NCI-H128 (cell line): Measurements from ENCODE around the gene FA2H.
A peak's percentile ranks its signal among the peaks of the same experiment; 100 is the strongest.
"Not testable (repeated sequence)": the region's sequence is repeated elsewhere in the genome, so short reads cannot be mapped to it uniquely, and the experiment has no call there.

ENCODE experiments used
- DNase-seq: peaks from one replicate; lab custom pipeline; 2025; ENCODE audit not compliant: unreplicated experiment; lab: John Stamatoyannopoulos, UW

FA2H gene, protein sequence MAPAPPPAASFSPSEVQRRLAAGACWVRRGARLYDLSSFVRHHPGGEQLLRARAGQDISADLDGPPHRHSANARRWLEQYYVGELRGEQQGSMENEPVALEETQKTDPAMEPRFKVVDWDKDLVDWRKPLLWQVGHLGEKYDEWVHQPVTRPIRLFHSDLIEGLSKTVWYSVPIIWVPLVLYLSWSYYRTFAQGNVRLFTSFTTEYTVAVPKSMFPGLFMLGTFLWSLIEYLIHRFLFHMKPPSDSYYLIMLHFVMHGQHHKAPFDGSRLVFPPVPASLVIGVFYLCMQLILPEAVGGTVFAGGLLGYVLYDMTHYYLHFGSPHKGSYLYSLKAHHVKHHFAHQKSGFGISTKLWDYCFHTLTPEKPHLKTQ

DNA sequence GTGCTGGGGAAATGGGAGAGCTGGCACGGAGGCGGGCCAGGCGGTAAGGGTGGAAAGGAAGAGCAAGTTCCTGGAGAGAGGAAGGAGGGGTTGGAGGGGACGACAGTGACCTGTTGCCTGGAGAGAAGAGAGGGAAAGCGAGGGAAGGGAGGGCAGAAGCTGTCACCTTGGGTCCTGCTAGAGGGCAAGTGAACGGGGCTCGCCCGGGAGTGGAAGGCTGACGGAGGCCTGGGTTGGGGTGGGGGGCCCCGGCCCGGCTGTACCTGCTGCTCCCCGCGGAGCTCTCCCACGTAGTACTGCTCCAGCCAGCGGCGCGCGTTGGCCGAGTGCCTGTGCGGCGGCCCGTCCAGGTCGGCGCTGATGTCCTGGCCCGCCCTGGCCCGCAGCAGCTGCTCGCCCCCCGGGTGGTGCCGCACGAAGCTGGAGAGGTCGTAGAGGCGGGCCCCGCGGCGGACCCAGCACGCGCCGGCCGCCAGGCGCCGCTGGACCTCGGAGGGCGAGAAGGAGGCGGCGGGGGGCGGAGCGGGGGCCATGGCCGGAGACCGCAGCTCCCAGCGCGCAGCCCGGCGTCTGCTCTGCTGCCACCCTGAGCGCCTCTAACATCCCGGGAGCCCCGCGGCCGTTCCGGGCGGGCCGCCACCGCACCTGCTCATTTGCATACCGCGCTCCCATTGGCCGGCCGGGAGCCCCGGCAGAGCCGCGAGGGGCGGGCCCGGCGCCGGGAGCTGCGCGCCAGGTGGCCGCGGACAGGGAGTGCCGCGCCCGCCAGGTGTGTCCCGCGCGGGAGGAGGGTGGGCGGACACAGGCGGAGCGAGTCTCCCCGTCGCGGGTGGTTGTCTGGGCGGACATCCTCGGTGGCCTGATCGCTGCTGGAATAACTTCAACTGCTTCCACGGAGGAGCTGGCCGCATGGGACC lies at the start of gene FA2H:
Gene FA2H (minus strand): TSS at position 598 of the 917 bp plus-strand sequence. CDS start 65 bp downstream, at position 533.
- DNase-seq: peak; percentile 73

DNA sequence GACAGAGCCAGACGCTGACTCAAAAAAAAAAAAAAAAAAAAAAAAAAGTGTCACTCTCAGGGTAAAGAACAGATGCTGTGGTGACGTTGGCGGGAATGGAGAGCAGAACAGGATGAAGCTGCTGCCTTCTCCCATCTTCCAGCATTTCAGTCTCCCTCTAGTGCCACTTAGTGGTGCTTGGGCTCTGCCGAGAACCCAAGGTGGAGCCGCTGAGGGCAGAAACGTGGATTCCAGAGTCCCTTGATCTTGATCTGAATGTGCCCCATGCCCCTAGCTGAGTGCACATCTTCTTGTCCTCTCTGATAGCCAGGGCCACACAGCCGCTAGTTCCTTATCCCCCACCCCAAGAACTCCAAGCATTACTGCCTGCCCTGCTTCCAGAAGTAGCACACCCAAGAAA lies 43.2 kb upstream of the FA2H start:
- DNase-seq: no peak

- DNase-seq: peak; percentile 25
Measured at GRCh38 chr16:74813109-74813641, 38.6 kb upstream of the FA2H start.

GRCh38 chr16:74811911-74812310 lies 37.3 kb upstream of the FA2H start:
- no peak for DNase-seq

- not testable (repeated sequence) for DNase-seq
Measured at GRCh38 chr16:74811216-74811615, 36.6 kb upstream of the FA2H start.

DNA sequence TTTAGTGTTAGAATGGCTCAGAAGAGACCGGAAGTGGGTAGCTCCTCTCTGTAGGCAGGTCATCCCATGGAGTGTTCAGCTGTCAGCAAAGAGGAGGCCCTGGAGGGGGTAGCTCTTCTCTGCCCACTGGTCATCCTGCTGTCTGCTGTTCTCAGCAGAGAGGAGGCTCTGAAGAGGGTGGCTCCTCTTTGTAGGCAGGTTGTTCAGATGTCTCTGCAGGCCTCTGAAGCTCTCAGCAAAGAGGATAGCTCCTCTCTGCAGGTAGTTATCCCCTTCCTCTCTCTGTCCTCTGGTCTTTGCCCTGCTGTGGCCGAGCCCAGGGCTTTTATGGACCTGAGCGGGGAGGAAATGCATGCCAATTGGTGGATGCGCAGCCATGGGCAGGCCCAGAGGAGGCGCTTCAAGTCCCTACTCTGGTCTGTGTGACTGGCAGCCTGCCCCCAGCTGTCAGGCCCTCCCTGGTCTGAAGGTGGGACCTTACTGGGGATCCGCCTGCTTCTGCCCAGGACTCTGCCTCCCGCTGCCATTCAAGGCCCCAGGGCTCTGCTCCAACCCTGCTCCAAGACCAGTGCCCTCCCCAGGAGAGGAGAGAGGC lies 32.5 kb upstream of the FA2H start:
- no peak for DNase-seq

DNA sequence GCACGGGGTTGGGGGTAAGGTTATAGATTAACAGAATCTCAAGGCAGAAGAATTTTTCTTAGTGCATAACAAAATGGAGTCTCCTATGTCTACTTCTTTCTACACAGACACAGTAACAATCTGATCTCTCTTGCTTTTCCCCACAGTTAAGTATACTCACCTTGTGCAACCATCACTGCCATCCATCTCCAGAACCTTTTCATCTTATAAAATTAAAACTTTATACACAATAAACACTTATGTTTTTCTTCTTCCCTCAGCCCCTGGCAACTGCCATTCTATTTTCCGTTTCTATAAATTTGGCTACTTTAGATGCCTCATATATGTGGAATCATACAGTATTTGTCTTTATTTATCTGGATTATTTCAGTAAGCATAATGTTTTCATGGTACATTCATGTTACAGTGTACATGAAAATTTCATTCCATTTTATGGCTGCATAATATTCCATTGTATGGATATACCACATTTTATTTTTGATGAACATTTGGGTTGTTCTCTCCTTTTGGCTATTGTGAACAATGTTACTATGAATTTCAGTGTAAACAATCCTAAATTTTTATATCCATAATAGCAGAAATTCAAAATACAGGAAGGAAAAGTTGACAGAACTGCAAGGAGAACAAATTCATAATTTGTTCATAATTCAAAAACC lies 25.7 kb upstream of the FA2H start:
- no peak for DNase-seq

- no peak for DNase-seq
Measured at GRCh38 chr16:74797414-74797813, 22.8 kb upstream of the FA2H start.

- DNase-seq: no peak
Measured at GRCh38 chr16:74795104-74795503, 20.5 kb upstream of the FA2H start.

DNA sequence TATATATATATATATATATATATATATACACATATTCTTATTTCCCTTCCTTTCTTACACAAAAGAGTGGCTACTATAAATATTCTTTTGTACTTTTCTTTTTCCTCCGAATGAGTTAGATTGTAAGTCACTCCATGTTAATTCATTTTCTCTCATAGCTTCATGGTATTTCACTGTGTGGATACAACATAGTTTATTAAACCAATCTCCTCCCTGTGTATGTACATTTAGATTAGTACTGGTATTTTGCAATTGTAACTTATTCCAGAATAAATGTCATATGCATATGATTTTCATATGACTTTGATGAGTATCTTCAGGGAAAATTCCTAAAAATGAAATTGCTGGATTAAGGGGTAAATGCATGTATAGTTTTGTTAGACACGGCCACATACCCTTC lies 20.0 kb upstream of the FA2H start:
- DNase-seq: no peak

DNA sequence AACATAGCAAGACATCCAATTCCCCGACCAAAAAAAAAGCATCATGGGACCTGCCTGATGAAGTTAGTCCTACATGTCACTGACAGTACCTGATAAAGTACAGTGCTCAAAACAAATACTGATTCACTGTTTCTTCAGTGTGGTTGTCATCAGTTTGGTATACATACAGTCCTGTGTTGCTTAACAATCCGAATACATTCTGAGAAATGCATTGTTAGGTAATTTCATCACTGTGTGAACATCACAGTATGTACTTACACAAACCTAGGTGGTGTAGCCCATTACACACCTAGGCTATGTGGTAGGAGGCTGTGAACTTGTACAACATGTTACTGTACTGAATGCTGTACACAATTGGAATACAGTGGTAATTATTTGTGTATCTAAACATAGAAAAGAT lies 19.0 kb upstream of the FA2H start:
- no peak for DNase-seq

DNA sequence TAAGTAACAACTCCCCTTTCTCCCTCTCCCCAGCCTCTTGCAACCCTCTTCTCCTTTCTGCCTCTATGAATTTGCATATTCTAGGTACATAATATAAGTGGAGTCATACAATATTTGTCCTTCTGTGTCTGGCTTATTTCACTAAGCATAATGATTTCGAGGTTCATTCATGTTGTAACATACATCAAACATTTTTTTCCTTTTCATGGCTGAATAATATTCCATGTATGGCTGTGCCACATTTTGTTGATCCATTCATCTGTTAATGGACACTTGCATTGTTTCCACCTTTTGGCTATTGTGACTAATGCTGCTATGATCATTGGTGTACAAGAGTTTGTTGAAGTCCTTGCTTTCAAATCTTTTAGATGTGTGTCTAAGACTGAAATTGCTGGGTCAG lies 17.6 kb upstream of the FA2H start:
- no peak for DNase-seq

GRCh38 chr16:74791749-74792148 lies 17.1 kb upstream of the FA2H start:
- DNase-seq: not testable (repeated sequence)

- DNase-seq: no peak
Measured at GRCh38 chr16:74788108-74788507, 13.5 kb upstream of the FA2H start.

DNA sequence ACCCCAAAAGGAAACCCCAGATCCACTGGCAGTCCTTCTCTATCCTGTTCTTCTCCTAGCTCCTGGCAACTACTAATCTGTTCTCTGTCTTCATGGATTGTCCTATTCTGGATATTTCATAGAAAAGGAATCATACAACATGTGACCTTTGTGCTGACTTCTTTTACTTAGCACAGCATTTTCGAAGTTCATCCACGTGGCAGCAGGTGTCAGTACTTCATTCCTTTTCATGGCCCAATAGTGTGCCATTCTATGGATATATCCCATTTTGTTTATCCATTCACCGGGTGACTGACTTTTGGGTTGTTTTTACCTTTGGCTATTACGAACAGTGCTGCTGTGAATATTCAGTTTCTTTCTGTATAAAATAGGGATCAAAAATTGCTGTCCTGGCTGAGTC lies 10.4 kb upstream of the FA2H start:
- DNase-seq: no peak

DNA sequence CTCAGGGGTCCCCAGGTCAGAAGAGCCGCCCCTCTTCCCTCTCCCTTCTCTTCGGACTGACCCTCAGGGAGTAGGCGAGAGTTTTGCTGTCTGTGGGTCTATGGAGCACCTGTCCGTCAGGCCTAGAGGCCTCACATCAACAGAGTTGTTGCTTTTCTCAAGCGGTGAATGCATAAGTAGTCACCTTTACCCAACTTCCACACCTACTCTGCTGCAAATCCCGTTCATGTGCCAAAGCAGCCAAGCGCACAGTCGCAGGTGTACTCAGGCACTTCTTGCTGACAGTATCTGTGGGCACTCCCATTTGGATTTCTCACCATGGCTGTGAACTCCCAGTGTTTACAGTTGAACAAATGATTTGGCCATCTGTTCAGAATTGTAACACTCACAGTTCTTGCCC lies 4.0 kb upstream of the FA2H start:
- peak; percentile 1 for DNase-seq

DNA sequence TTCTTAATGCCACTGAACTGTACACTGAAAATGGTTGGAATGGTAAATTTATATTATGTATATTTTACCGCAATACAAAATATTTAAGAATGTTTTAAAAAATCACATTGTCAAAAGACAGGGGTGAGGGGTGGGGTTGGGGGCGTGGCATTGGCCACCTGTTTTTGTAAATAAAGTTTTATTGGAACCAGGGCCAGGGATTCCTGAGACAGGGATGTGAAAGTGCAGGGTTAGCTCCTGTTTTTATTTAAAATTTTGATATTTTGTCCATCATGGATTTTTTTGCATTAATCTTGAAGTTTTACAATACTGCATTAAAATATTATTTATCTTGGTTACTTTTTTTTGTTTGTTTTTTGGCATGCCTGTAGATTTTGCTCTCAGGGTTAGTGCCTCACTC lies 2.3 kb upstream of the FA2H start:
- no peak for DNase-seq

DNA sequence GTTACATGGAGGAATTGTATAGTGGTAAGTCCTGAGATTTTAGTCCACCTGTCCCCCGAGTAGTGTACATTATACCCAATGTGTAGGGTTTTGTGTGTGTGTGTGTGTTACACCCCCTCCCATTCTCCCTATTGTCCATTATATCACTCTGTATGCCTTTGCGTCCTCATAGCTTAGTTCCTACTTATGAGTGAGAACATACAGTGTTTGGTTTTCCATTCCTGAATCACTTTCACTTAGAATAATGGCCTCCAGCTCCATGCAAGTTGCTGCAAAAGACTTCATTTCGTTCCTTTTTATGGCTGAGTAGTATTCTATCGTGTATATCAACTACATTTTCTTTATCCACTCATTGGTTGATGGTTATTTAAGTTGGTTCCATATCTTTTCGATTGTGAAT lies 635 bp upstream of the FA2H start:
- DNase-seq: no peak

GRCh38 chr16:74773446-74774222 lies 986 bp downstream of the FA2H start:
- no peak for DNase-seq

DNA sequence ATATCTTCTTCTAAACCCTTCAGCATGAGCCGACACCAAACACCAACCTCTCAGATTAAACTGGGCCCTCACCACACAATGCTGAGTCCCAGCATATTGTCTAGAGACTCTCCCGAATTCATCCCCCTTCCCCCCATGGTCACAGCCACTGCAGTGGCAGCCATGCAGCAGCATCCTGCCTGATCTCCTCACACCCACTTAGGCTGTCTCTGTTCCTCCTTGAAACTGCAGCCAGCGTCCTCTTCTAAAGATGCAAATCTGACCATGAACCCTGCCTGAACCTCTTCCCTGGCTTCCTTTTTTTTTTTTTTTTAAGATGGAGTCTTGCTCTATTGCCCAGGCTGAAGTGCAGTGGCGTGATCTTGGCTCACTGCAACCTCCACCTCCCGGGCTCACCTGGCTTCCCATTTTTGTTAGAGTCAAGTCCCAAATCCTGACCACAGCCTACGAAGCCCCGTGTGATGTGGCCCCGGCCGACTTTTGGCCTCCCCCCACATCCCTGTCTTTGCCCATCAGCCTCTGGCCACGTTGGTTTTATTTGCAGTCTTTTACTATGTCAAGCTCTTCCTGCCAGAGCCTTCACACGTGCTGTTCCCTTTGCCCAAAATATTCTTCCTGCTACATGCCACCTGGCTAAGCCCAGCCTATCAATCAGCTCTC lies 2.8 kb downstream of the FA2H start:
- no peak for DNase-seq
